GM21529 (cell line): ENCODE results near the gene PIK3R2.
"Not testable (repeated sequence)": the region's sequence is repeated elsewhere in the genome, so short reads cannot be mapped to it uniquely, and the experiment has no call there.

Experiments
- ATAC-seq: cut with Tn5 transposase; IDR thresholded peaks from one replicate; pipeline ENCODE4 v1.9.1; 2021; ENCODE audit not compliant: unreplicated experiment

PIK3R2 gene

DNA sequence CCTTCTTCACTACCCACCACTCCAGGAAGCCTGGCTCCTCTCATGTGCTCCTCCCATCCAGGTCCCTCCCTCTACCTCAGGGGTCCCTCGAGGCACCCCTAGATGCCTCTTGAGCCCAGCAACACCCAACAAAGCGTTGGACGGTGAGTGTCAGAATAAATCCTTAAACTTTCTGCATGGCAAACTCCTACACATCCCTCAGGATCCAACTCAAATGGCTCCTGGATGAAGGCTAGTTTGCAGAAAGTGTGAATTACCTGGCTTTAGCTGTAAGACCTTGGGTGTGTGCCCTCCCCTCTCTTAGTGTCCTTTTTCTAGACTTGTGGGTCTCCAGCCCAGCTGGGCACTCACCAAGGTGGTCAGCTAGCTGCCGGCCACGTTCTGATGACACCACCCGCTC is 45.4 kb downstream of the PIK3R2 start:
- ATAC-seq, result no peak

DNA sequence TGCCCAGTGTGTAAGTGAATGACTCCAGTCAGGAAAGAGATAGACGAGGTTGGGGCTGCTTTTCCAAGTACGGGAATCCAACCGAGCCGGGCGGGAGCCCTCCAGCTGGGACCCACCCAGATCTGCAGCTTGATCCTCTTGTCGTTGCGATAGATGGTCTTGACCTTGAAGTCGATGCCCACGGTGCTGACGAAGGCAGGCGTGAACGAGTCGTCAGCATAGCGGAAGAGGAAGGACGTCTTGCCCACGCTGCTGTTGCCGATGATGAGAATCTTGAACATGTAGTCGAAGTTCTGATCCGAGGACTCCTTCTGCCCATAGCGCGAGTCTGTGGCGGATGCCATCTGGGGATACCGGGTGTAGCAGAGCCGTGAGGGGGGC is 49.4 kb downstream of the PIK3R2 start:
- ATAC-seq, result no peak

DNA sequence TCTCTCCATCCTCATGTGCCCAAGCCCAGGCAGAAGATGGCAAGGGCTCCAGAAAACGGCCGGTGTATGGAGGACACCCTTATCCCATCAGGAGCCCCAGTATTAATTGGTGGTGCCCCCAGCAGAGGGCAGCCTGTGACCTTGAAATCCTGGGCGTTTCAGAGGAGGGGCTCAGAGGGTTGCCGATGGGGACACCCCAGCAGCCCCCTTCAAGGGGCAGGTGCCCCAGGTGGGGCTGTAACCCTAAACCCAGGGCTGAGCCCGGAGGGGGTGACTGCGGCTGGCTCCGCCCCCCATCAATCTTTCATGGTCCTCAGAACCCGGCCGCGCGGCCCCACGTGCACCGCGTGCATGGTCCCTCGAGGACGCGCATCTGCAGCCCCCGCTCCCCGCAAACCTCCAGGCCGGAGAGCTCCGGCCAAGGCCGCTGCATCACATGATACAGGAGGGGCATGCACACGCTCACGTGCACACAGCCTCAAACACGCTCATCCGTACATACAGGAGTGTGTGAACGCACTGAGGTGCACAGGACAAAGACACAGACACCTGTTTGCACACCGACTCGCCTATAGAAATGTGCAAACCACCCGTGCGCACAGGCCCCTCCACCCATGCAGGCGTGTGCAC is 49.9 kb downstream of the PIK3R2 start:
- ATAC-seq, result no peak

DNA sequence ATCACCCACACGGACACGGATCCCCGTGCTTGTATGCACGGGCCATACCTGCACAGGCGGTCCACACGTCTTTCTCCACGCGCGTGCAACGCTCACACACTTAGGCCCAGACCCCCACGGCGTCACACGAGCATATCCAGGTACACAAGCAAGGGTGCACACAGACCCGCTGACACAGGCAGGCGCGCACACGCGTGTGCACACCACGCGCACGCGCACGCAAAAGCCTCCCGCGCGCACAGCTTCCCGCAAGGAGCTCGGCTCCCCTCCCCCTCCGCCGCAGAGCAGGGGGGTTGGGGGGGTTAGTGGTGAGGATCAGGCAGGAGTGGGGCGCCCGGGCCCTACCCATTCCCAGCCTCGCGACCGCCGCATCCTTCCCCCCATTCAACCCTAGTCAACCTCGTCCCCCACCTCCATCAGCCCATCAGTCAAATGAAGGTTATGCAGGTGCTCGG is 50.5 kb downstream of the PIK3R2 start:
- no peak for ATAC-seq

DNA sequence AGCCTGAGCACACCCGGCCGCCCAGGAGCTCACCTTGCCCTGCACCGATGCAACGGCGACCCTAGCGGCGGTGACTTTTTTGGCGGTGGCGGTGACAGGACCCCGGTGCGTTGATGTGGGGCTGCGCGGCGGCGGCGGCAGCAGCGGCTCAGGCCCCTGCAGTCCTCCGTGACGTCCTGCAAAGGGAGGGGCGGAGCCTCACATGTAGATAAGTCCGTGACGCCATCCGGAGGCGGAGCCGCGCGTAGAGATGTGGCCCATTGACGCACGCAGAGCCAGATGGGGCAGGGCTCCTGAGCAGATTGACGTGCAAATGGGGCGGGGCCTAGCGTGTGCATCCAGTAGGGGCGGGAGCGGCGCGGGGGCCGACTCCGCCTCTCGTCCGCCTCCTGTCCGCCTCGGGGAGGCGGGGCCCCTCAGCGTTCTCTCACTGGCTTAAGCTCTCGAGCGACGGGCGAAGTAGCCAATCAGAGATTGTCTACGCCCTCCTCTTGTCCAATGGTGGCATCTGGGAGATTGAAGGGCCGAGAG is 51.0 kb downstream of the PIK3R2 start, which contains the start of gene RAB3A:
Gene RAB3A, minus strand, starts transcription at position 180 of the 531 bp plus-strand sequence. CDS start 1,302 bp downstream, outside the sequence.
- ATAC-seq, result peak; percentile 87

DNA sequence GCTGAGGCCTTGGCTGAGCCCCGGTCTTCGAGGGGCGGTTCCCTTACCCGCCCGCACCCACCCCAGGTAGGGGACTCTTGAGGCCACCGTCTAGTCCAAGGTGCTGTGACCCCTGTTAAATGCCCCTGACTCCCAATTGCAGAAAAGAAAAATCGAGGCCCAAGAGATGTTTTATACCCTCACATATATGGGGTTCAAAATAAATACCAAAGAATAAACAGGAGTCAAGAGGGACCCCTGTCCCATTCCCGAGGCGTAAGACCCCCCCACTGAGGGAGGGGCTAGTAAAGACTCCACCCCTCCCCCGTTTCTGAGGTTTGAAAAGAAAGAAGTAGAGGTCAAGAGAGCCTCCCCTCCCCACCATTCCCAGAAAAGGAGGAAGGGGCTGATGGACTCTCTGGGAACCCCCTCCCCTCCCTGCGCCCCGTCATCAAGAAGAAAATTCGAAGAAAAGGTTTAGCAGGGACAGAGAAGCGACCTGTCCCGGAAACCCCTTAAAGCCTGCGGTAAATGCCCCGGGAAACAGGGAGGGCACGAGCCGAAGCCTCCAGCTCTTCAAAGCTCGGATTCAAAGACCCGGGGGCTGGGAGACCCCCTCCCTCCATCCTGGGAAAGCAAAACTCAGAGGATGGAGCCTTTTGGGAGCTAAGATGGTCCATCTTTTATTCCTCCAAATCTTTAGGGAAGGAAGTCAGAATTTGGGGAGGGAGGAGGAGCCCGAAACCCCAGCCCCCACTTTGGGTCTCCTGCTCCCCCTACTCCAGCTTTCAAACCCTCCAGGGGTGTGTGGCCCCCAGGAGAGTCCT is 51.6 kb downstream of the PIK3R2 start:
- ATAC-seq, result peak; percentile 16

DNA sequence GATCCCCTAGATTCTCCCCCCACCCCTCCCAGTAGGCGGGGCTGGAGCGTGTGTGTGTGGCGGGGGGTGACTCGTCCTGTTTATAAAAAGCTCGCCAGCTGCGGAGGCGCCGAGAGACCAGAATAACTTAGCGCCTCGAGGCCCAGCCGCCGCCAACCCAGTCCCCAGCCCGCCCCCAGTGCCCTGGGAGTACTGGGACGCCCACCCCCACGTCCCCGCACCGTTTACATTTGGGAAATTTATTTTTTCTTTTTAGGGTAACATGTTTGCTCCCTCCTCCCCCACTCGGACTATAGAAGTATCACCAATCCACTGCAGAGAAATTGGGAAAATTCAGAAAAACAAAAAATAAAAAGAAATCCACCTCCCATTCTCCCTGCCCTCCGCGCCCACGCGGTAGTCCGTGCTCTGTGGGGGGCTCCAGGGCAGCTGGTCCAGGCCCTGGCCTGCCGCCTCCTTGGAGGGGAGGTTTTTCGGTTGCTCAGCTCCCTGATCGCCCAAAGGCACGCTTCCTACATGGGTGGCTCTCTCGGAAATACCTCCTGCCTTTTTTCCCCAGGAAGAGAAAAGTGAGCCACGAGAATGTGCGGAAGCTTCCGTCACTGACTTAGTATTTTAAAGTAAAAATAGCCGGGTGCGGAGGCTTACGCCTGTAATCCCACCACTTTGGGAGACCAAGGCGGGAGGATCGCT is 52.4 kb downstream of the PIK3R2 start:
- no peak for ATAC-seq

DNA sequence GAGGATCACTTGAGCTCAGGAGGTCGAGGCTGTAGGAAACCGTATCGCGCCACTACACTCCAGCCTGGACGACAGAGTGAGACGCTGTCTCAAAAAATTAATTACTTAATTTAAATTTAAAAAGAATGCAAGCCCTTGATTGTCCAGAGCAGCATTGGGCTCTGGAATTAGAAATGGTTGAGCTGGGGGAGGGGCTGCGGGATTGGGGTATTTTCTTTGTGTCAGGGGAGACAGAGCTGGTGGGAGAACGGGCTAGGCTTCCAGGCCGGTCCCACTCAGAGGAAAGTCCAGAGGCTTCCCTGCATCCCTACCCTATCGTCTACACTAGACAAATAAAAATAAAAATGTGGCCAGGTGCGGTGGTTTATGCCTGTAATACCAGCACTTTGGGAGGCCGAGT is 53.1 kb downstream of the PIK3R2 start:
- ATAC-seq, result no peak

DNA sequence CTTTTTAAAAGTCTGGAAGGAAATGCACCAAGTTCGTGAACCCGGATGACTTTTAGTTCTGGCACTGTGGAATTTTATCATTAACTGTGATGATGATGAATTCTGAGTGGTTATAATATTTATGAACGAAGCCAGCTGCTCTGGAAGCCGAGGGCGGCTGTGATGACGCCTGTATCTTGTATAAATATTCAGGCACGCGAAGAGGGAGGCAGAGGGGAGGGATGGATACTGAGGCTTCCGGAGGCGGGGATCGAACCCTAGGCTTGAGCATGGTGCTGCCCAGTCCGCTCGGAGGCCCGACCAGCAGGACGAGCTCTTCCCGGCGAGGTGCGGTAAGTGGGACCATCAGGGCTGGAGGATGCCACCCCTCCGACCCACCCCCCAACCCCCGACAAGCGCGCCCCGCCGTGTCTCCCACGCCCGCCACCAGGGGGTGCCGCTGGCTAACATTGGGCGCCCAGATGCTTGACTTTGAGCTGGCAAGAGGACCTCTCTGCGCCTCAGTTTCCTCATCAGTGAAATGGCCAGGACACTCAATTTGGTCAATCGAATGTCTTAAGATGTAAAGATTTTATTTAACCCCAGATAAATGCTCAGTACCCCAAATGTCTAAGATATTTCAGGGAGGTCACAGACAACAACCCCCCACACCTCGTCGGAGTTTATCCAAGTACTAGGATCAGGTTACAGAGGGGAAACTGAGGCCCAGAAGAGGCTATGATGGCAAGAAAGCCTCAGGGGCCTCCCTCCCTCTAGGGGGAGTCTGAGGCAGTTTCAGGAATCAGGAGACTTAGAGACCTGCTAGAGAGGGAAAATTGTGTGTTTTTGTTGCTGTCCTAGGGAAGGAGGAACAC is 55.4 kb downstream of the PIK3R2 start:
- ATAC-seq, result no peak

DNA sequence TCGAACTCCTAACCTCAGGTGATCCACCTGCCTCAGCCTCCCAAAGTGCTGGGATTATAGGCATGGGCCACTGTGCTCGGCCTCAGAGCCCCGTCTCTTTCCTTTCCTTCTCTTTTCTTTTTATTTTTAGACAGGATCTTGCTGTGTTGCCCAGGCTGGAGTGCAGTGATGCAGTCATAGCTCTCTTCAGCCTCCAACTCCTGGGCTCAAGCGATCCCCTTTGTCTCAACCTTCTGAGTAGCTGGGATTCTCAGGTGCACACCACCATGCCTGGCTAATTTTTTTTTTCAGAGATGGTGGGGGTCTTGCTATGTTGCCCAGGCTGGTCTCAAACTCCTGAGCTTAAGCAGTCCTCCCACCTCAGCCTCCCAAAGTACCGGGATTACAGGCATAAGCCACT is 56.9 kb downstream of the PIK3R2 start:
- not testable (repeated sequence) for ATAC-seq

DNA sequence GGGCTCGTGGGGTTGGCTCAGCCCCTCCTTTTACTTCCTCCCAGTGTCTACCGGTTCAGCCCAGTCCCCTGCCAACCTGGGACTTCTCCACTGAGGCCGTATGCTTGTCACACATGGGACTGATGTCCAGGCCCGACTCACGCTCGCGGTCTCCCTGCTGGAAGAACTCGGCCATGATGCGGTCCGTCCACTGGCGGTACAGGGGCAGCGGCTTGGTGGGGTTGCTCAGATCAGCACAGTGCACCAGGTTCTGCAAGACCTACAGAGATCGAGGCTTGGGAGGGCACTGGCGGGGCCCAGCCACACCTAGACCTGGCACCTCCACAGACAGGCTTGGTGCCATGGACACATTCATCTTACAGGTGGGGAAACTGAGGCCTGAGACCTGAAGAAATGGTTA is 58.7 kb downstream of the PIK3R2 start:
- ATAC-seq, result no peak

DNA sequence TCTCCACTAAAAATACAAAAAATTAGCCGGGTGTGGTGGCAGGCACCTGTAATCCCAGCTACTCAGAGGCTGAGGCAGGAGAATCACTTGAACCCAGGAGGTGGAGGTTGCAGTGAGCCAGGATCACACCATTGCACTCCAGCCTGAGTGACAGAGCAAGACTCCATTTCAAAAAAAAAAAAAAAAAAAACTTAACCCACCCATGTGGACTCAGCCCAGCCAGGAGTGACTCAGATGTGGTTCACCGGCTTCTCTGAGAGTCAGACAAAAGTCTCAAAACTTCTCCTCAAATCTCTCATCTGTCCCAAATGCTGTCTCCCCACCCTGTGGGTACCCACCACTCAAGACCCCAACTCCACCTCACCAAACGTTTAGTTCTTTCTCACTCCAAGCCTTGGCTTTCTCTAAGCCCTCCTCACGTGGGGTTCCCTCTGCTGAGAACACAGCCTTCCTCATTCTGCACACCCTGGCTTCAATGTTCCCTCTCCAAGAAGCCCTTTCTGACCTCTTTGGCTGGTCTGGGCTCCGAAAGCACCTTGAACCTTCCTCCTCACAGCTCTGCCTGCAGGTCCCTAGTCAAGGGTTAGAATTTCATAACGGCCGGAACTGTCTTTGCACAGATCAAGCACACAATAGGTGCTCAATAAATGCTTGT is 61.9 kb downstream of the PIK3R2 start:
- ATAC-seq, result no peak

DNA sequence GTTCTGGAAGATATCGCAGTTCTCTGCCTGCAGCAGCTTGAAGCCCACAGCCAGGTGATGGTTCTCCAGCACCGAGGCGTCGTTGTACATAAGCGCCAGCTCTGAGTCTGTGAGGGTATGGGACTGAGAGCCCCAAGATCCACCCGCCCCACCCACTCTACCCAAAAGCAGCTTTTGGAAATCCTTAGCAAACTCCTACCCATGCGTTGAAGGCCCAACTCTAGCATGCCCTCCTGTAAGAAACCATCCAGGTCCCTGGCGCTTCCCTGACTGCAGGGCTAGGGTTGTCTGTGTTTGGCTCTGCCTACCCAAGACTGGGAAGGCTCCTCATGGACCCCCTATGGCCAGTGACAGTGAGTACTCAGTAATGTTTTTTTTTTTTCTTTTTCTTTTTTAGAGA is 63.8 kb downstream of the PIK3R2 start:
- ATAC-seq, result no peak

DNA sequence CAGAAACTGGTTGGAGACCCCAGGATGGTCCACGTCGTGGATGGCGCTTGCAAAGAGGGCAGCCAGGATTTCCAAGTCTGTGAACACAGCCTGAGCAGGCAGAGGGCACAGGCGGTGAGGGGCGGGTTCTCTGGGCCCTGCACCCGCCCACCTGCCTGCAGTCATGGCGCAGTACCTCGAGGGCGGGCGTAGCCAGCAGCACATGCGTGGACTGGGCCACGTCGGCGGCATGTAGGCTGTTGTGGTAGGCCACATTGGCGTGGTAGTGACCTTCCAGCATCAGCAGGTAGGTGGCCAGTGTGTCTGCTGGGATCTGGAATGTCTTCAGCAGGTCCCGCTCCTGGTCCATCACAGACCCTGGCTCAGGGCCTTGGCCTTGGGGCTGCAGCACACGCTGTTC is 65.2 kb downstream of the PIK3R2 start:
- no peak for ATAC-seq

DNA sequence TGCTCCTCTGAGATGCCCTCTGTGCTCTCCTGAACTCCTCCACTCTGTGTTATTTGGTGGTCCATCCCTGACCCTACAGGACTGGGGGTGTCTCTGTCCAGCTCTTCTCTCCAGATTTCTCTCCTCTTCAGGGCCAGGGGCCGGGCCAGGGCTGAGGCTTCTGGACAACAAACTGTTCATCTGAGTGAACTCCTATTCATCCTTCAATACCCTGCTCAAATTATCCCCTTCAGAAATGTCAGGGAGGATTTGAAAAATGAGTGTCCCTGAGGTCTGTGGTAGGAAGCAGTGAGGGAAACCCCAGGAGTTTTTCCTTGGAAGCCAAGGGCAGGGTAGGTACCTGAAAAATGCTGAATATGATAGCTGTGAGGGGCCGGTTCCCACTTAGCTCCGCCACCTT is 65.6 kb downstream of the PIK3R2 start:
- ATAC-seq, result no peak
